ENCODE data around the gene LPAR1.

- TF ChIP-seq CTCF (IDR thresholded peaks at IDR 0.05; ENCODE audit: insufficient read depth, low read depth, low read length) (no peak), EZH2 (IDR thresholded peaks at IDR 0.05; ENCODE audit: insufficient read depth, low read length) (no peak)
These were observed 78.0 kb downstream of the LPAR1 start for GRCh38 chr9:110960288-110960687.

Measured in astrocyte (in vitro differentiated cells and primary cell).